Spinal cord (tissue), 10 donors: ENCODE measurements around the gene LAP3. TPM values are rescaled to one million over a fixed set of nuclear protein-coding genes. Genes with fewer than 3 reads are reported as not detected.

Experiments
- DNase-seq, 6 donors: peaks; one replicate each; pipeline versions ENCODE4 v3.0.0 to v3.0.0-alpha.2; 2013 to 2015; ENCODE audit warnings: low spot score in 6 of 6, low read depth in 4 of 6
- H3K27ac ChIP-seq: one replicate; pipeline ENCODE4 v1.5.1; 2013; ENCODE audit warnings: low read depth, low read length, control low read depth
- H3K27me3 ChIP-seq: one replicate; pipeline ENCODE4 v1.6.1; 2013; ENCODE audit warnings: low read length; ENCODE audit not compliant: control insufficient read depth, insufficient read depth
- H3K36me3 ChIP-seq: one replicate; pipeline ENCODE4 v1.6.1; 2013; ENCODE audit warnings: low read length; ENCODE audit not compliant: control insufficient read depth, insufficient read depth
- H3K4me1 ChIP-seq: one replicate; pipeline ENCODE4 v1.6.1; 2013; ENCODE audit warnings: low read length; ENCODE audit not compliant: control insufficient read depth, insufficient read depth
- H3K4me3 ChIP-seq: one replicate; pipeline ENCODE4 v1.5.1; 2013; ENCODE audit warnings: low read depth, low read length, control low read depth
- H3K9me3 ChIP-seq: one replicate; pipeline ENCODE4 v1.6.1; 2013; ENCODE audit warnings: low read length; ENCODE audit not compliant: control insufficient read depth, insufficient read depth
- WGBS: methylation state at CpG from one replicate; pipeline ENCODE4 v1.1.5; 2013; ENCODE audit warnings: missing lambda C conversion rate; ENCODE audit not compliant: insufficient coverage; 5-methylcytosine and 5-hydroxymethylcytosine counted together
- polyA plus RNA-seq, 2 donors: library from polyadenylated mRNA; unstranded; fragments of 120-200 nt; gene quantifications; one replicate each; pipeline ENCODE4 v1.2.1, GENCODE V29; 2013; ENCODE audit not compliant: insufficient read length in 2 of 2
- total RNA-seq, 2 donors: library from RNA; depleted of rRNA in 1 of 2; stranded (reverse); fragments of 120-200 nt in 1 of 2; fragments of >200 nt in 1 of 2; gene quantifications; one replicate each; pipeline versions ENCODE4 v1.2.3 to v1.2.4, GENCODE V29; 2013 to 2014
- donor health status: healthy.

The LAP3 gene
- total and polyA plus RNA-seq, 4 donors: 54.6 to 76.6 (median 66.6) TPM

DNA sequence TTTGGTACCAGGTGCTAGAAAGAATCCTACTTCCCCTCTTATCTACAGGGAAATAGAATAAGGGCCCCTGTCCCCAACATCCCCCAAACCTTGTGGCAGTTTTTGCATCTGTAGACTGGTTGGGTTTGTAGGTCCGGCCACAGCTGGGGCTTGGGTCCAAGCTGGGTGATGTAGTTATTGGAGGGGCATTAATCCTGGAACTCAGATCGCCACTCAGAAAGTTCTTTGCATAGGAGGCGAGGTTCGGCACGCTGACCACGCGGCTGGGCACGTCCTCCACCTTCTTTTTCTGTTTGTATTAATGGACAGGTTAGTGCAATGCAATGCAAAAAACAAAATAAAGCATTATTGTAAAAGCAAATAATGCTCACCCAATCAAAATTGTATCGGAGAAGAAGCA, 56.6 kb downstream of the LAP3 start:
- no peak for DNase-seq
- H3K27ac ChIP-seq: no peak overlapping the region
- H3K4me1 ChIP-seq: peaks cover 9% of the 10 kb centered on the region
- H3K27me3 ChIP-seq: no peaks in the 10 kb centered on the region
- H3K9me3 ChIP-seq: no peaks in the 10 kb centered on the region
- H3K4me3 ChIP-seq: no peak overlapping the region
- WGBS: 100% methylated on average over 7 of the region's 9 CpGs
- peaks cover 42% of the 10 kb centered on the region for H3K36me3 ChIP-seq

- no peak for DNase-seq
- H3K36me3 ChIP-seq: peaks cover 43% of the 10 kb centered on the region
- peaks cover 9% of the 10 kb centered on the region for H3K4me1 ChIP-seq
- H3K4me3 ChIP-seq: no peak overlapping the region
- no CpG with 5 or more reads among the region's 4 CpGs for WGBS
- no peaks in the 10 kb centered on the region for H3K9me3 ChIP-seq
- H3K27ac ChIP-seq: no peak overlapping the region
- H3K27me3 ChIP-seq: no peaks in the 10 kb centered on the region
Measured at GRCh38 chr4:17635056-17635455, 58.1 kb downstream of the LAP3 start.

- Histone ChIP-seq H3K27me3 (no peaks in the 10 kb centered on the region), H3K27ac (no peak overlapping the region), H3K36me3 (peaks cover 43% of the 10 kb centered on the region), H3K4me3 (no peak overlapping the region), H3K9me3 (no peaks in the 10 kb centered on the region), H3K4me1 (peaks cover 9% of the 10 kb centered on the region)
- WGBS: 72% methylated on average over 11 of the region's 17 CpGs
- DNase-seq: no peak
Measured at GRCh38 chr4:17636341-17636695, 59.3 kb downstream of the LAP3 start.

DNA sequence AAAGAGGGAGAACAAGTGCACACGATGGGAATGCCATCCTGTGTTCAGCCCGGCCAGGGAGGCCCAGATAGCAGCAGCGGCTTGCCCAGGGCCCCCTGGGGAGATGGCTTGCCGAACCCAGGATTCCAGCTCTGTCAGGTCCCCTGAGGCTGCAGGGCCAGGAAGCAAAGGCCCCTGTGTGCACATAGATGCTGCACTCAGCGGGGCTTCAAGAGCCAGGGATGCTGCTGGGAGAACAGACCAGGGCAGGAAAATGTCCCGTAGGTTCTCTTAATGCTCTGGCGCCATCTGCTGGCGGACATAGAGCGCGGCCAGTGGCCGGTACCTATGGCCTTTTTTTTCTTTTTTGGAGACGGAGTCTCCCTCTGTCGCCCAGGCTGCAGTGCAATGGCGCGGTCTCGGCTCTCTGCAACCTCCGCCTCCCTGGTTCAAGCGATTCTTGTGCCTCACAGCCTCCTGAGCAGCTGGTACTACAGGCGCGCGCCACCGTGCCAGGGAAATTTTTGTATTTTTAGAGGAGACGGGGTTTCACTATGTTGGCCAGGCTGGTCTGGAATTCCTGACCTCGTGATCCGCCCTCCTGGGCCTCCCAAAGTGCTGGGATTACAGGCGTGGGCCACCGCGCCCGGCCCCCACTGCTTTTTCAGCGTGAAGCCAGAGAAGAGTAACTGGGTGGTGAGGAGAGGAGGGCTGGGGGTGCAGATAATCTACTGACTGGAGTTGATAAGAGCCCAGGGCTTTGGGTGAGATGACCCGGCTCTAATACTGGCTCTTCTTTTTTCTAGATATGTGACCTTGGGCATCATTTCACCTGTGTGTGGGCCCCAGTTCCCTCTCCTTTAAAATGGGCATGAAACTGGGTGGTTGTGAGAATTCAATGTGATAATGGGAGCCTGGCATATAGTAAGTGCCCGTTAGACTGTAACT, 60.0 kb downstream of the LAP3 start:
- no peak overlapping the region for H3K27ac ChIP-seq
- H3K27me3 ChIP-seq: no peaks in the 10 kb centered on the region
- DNase-seq: peak; percentile 19 to 83 (median 48)
- peaks cover 43% of the 10 kb centered on the region for H3K36me3 ChIP-seq
- 50% methylated on average over 31 of the region's 32 CpGs for WGBS
- H3K4me3 ChIP-seq: no peak overlapping the region
- H3K4me1 ChIP-seq: peaks cover 9% of the 10 kb centered on the region
- H3K9me3 ChIP-seq: no peaks in the 10 kb centered on the region

DNA sequence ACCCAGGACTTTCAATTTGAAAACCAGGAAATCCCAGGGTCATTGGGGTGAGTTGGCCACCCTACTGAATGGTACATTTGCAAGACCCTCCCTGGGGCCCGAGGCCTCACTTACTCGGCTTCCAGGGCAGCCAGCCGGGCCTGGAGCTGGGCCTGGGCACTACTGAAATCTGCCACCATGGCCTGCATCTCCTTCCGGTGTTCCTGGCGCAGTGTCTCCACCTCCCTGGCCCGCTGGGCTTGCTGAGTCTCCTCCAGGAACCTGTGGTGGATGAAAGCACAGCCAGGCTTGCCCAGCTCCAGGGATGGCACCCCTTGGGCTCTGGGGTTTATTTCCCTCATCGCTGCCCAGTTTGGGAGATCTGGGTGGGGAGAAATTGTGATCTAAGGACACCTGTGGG, 62.1 kb downstream of the LAP3 start:
- no peak overlapping the region for H3K4me3 ChIP-seq
- peaks cover 9% of the 10 kb centered on the region for H3K4me1 ChIP-seq
- no peak for DNase-seq
- H3K9me3 ChIP-seq: peaks cover 4% of the 10 kb centered on the region
- WGBS: 90% methylated on average over 6 of the region's 7 CpGs
- peaks cover 36% of the 10 kb centered on the region for H3K36me3 ChIP-seq
- H3K27me3 ChIP-seq: no peaks in the 10 kb centered on the region
- no peak overlapping the region for H3K27ac ChIP-seq

DNA sequence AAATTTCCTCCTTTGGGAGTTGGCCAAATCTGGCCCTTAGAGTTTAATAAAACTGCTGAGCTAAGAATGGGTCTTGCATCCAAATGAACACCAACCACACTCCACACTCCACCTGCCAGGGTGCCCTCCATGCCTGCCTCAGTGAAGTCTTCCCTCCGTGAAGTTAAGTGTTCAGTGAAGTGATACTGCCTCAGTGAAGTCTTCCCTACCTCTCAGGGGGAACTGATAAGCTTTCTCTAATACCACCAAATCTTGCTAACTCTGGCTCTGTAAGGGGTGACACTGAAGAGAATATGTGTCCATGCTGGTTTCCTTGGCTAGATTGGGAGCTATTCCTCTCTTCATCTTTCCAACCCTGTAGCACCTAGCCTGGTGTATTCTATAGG, 65.4 kb downstream of the LAP3 start:
- no peaks in the 10 kb centered on the region for H3K4me1 ChIP-seq
- peaks cover 4% of the 10 kb centered on the region for H3K9me3 ChIP-seq
- WGBS: no CpG with 5 or more reads among the region's 1 CpG
- peaks cover 27% of the 10 kb centered on the region for H3K36me3 ChIP-seq
- no peak overlapping the region for H3K27ac ChIP-seq
- no peaks in the 10 kb centered on the region for H3K27me3 ChIP-seq
- no peak overlapping the region for H3K4me3 ChIP-seq
- DNase-seq: no peak

DNA sequence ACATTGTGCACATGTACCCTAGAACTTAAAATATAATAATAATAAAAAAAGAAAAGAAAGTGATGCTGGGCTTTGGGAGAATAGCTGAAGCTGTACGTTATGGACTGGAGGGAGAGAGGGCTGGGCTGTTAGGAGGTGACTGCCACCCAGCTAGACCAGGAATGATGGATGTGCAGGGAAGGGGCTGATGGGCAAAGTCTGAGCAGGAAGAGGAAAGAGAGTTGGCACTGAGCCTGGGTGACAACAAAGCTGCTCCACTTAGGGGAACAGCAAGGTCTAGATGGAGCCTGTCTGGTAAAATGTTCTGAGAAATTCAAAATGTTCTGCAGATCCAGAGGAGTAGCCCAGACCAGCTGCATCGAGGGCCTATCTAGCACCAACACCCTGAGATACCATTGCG, 69.7 kb downstream of the LAP3 start:
- no peak for DNase-seq
- Histone ChIP-seq H3K27ac (no peak overlapping the region), H3K4me1 (no peaks in the 10 kb centered on the region), H3K27me3 (no peaks in the 10 kb centered on the region), H3K36me3 (peaks cover 17% of the 10 kb centered on the region), H3K9me3 (peaks cover 4% of the 10 kb centered on the region), H3K4me3 (no peak overlapping the region)
- WGBS: 60% methylated on average over 1 of the region's 3 CpGs

DNA sequence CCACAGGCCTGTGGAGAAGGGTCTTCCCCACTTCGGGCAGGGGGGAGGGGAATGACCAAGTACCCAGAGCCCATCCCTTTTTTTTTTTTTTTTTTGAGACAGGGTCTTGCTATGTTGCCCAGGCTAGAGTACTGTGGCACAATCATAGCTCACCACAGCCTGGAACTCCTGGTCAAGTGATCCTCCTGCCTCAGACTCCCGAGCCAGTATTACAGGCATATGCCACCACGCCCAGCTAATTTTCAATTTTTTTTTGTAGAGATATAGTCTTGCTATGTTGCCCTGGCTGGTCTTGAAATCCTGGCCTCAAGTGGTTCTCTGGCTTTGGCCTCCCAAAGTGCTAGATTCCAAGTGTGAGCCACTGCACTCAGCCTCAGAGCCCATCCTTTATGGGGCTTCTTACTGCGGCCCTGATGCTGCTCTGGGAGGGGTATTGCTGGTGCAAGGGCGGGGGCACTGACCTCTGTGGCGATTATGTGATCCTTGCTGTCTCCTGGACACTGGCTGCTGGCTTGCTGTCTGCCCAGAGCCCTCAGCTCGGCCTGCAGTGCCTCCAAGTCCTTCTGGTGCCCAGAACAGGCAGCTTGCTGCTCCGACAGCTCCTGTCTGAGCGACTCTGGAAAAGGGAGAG, 70.3 kb downstream of the LAP3 start:
- no peaks in the 10 kb centered on the region for H3K4me1 ChIP-seq
- peaks cover 15% of the 10 kb centered on the region for H3K36me3 ChIP-seq
- WGBS: 89% methylated on average over 6 of the region's 9 CpGs
- H3K4me3 ChIP-seq: no peak overlapping the region
- H3K9me3 ChIP-seq: peaks cover 4% of the 10 kb centered on the region
- H3K27ac ChIP-seq: no peak overlapping the region
- no peaks in the 10 kb centered on the region for H3K27me3 ChIP-seq
- DNase-seq: no peak

GRCh38 chr4:17647927-17648326, 70.9 kb downstream of the LAP3 start:
- 94% methylated on average over 3 of the region's 5 CpGs for WGBS
- Histone ChIP-seq H3K4me1 (no peaks in the 10 kb centered on the region), H3K27ac (no peak overlapping the region), H3K27me3 (no peaks in the 10 kb centered on the region), H3K4me3 (no peak overlapping the region), H3K36me3 (peaks cover 19% of the 10 kb centered on the region), H3K9me3 (peaks cover 2% of the 10 kb centered on the region)
- DNase-seq: no peak

GRCh38 chr4:17650406-17650805, 73.4 kb downstream of the LAP3 start:
- no peak overlapping the region for H3K27ac ChIP-seq
- no peaks in the 10 kb centered on the region for H3K9me3 ChIP-seq
- DNase-seq: no peak
- no peaks in the 10 kb centered on the region for H3K4me1 ChIP-seq
- no peaks in the 10 kb centered on the region for H3K27me3 ChIP-seq
- no peak overlapping the region for H3K4me3 ChIP-seq
- WGBS: no CpG with 5 or more reads among the region's 2 CpGs
- peaks cover 16% of the 10 kb centered on the region for H3K36me3 ChIP-seq
